Esophagus muscularis mucosa (tissue), 4 donors: ENCODE results near the gene FOSL2. TPM values are rescaled to one million over a fixed set of nuclear protein-coding genes. Genes with fewer than 3 reads are reported as not detected.

Experiments used
- DNase-seq: peaks from one replicate; pipeline ENCODE4 v3.0.0-alpha.2; 2017; ENCODE audit errors: extremely low spot score
- H3K27ac ChIP-seq, 4 donors: fragments of 200-600 bp; sonication (generic); replicated peaks in 1 of 4; 1 replicate in 3 of 4; 2 replicates in 1 of 4; pipeline ENCODE4 v1.5.1; 2016 to 2019; ENCODE audit warnings: mild to moderate bottlenecking in 1 of 4
- H3K27me3 ChIP-seq, 4 donors: fragments of 200-600 bp; sonication (generic); one replicate each; pipeline versions ENCODE4 v1.5.1 to v1.6.0; 2016 to 2019
- H3K36me3 ChIP-seq, 4 donors: fragments of 200-600 bp; sonication (generic); one replicate each; pipeline ENCODE4 v1.5.1; 2016 to 2019
- H3K4me1 ChIP-seq, 4 donors: fragments of 200-600 bp; sonication (generic); one replicate each; pipeline ENCODE4 v1.5.1; 2016 to 2019
- H3K4me3 ChIP-seq, 4 donors: fragments of 200-600 bp; sonication (generic); 1 replicate in 2 of 4; 2 replicates in 2 of 4; pipeline ENCODE4 v1.5.1; 2016 to 2019; ENCODE audit warnings: mild to moderate bottlenecking in 4 of 4, moderate library complexity in 1 of 4
- H3K9me3 ChIP-seq, 4 donors: fragments of 200-600 bp; sonication (generic); 1 replicate in 3 of 4; 2 replicates in 1 of 4; pipeline ENCODE4 v1.5.1; 2016 to 2019
- CTCF ChIP-seq, 3 experiments: fragments of 200-600 bp in 2 of 3; fragments of 450-650 bp in 1 of 3; sonication (generic) in 2 of 3; IDR thresholded peaks; one replicate each; pipeline ENCODE4 v1.5.1; 2017 to 2019; ENCODE audit warnings: antibody characterized with exemption in 3 of 3, mild to moderate bottlenecking in 2 of 3, moderate library complexity in 1 of 3
- EP300 ChIP-seq: sonication (generic); formaldehyde crosslinking; IDR thresholded peaks from one replicate; pipeline ENCODE4 v1.6.1; 2017; ENCODE audit warnings: antibody characterized with exemption
- POLR2A ChIP-seq: fragments of 450-650 bp; IDR thresholded peaks from one replicate; pipeline ENCODE4 v1.6.1; 2017; ENCODE audit warnings: antibody characterized with exemption, moderate library complexity, mild to moderate bottlenecking, low read depth
- POLR2AphosphoS5 ChIP-seq, 2 donors: sonication (generic); formaldehyde crosslinking; IDR thresholded peaks; one replicate each; pipeline ENCODE4 v1.6.1; 2017; ENCODE audit warnings: antibody characterized with exemption in 2 of 2
- WGBS: methylation state at CpG from one replicate; pipeline ENCODE4 v1.1.5; 2018; 5-methylcytosine and 5-hydroxymethylcytosine counted together
- intact Hi-C: fragments of 100-400 bp; cut with DNase I; formaldehyde crosslinking; loops from one replicate; pipeline ENCODE4 v1.15.1; 2023
- total RNA-seq, 4 donors: library from RNA; depleted of rRNA; stranded (reverse); fragments of >200 nt; gene quantifications; one replicate each; pipeline versions ENCODE4 v1.1.0 to v1.2.1, GENCODE V29; 2016

Gene FOSL2
- 100 to 1,000 TPM in 3 of 4 donors, 10 to 100 TPM in 1; 68.9 to 332 (median 176) TPM for total RNA-seq

GRCh38 chr2:28392297-28393113 lies at the start of gene FOSL2:
Gene FOSL2, plus strand, starts transcription at chr2:28392858. Its CDS starts 863 bp downstream, at chr2:28393721.
- H3K4me3 ChIP-seq = peak within 1 kb of the TSS; percentile 86 to 98 (median 93)
- WGBS = under 1% methylated on average over 29 of the region's 93 CpGs
- no peaks in the 10 kb centered on the region for H3K27me3 ChIP-seq
- peak; percentile 100 for DNase-seq
- intact Hi-C loops = loop anchor here (10.0 kb wide), 1 partner anchor 618 kb away; the partner anchor contains the start of gene MRPL33
- peak within 1 kb of the TSS; percentile 99 to 100 (median 100) for H3K27ac ChIP-seq
- H3K4me1 ChIP-seq = peaks cover 15 to 31% (median 24%) of the 10 kb centered on the region in 4 donors
- H3K9me3 ChIP-seq = no peaks in the 10 kb centered on the region
- H3K36me3 ChIP-seq = peaks cover 0 to 14% (median 0%) of the 10 kb centered on the region in 4 donors
- TF ChIP-seq POLR2AphosphoS5 (IDR thresholded peaks at IDR 0.05) = peak in 1 of 2 donors; percentile 100
- peak; percentile 95 for TF ChIP-seq POLR2A
- TF ChIP-seq CTCF (IDR thresholded peaks at IDR 0.05) = no peak
- TF ChIP-seq EP300 = peak; percentile 93

GRCh38 chr2:28343184-28343942 lies 49.3 kb upstream of the FOSL2 start:
- 78% methylated on average over 5 of the region's 5 CpGs for WGBS
- Histone ChIP-seq H3K27ac (peak overlapping the region; percentile 58 to 72 (median 68)), H3K27me3 (no peaks in the 10 kb centered on the region), H3K9me3 (no peaks in the 10 kb centered on the region), H3K36me3 (peaks cover 0 to 17% (median 0%) of the 10 kb centered on the region in 4 donors), H3K4me3 (no peak overlapping the region), H3K4me1 (peaks cover 31 to 63% (median 45%) of the 10 kb centered on the region in 4 donors)
- TF ChIP-seq POLR2A (no peak), CTCF (IDR thresholded peaks at IDR 0.05) (no peak), POLR2AphosphoS5 (IDR thresholded peaks at IDR 0.05) (no peak), EP300 (no peak)
- intact Hi-C loops = no loop called here
- no peak for DNase-seq

GRCh38 chr2:28343971-28344715 lies 48.5 kb upstream of the FOSL2 start:
- Histone ChIP-seq H3K36me3 (peaks cover 0 to 9% (median 0%) of the 10 kb centered on the region in 4 donors), H3K4me1 (peaks cover 24 to 55% (median 37%) of the 10 kb centered on the region in 4 donors), H3K27me3 (no peaks in the 10 kb centered on the region), H3K4me3 (no peak overlapping the region), H3K27ac (no peak overlapping the region), H3K9me3 (no peaks in the 10 kb centered on the region)
- WGBS = 91% methylated on average over 20 of the region's 20 CpGs
- no peak for TF ChIP-seq CTCF (IDR thresholded peaks at IDR 0.05)
- no peak for TF ChIP-seq POLR2AphosphoS5 (IDR thresholded peaks at IDR 0.05)
- TF ChIP-seq EP300 = no peak
- no peak for TF ChIP-seq POLR2A
- DNase-seq = no peak
- intact Hi-C loops = no loop called here

GRCh38 chr2:28344756-28345373 lies 47.8 kb upstream of the FOSL2 start:
- Histone ChIP-seq H3K4me1 (peaks cover 24 to 55% (median 37%) of the 10 kb centered on the region in 4 donors), H3K27me3 (no peaks in the 10 kb centered on the region), H3K9me3 (no peaks in the 10 kb centered on the region), H3K4me3 (no peak overlapping the region), H3K27ac (no peak overlapping the region), H3K36me3 (peaks cover 0 to 2% (median 0%) of the 10 kb centered on the region in 4 donors)
- WGBS = 92% methylated on average over 22 of the region's 30 CpGs
- no peak for DNase-seq
- intact Hi-C loops = no loop called here
- no peak for TF ChIP-seq CTCF (IDR thresholded peaks at IDR 0.05)
